ENCODE measurements around the gene PRKCD.

PRKCD gene

DNA sequence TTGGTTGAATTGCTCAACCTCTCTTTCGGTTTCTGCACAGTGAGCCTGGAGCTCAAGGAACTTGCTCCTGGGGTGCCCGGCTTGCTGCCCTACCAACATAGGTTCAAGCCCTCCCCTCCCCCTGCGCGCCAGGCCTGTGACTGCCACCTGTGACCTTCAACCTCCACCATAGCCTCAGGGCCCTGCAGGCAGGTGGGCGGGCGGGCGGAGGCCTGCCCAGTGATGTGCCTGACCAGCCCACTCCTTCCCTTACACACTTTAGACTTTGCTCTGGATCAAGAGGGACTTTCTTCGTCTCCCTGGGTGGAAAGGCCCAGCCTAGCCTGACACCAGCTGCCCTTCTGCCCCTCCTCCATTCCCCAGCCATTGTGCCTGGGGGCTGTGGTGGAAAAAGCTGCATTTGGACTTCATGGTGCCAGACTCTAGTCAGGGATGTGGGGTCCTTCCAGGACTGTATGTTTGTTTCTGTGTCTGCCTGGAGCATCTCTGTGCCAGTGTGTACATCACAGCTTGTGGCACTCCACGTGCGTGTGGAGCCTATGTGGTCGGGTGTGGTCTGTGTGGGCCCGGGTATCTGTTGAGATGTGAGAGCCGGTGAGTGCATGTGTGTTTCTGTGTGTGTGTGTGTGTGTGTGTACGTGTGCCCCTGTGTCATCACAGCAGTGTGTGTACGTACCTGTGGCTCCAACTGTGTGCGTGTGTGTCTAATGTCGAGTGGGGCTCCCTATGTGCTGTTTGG is 9.5 kb downstream of the PRKCD start:
- DNase-seq (ENCODE audit: low read depth in 2 of 2): no peak

DNA sequence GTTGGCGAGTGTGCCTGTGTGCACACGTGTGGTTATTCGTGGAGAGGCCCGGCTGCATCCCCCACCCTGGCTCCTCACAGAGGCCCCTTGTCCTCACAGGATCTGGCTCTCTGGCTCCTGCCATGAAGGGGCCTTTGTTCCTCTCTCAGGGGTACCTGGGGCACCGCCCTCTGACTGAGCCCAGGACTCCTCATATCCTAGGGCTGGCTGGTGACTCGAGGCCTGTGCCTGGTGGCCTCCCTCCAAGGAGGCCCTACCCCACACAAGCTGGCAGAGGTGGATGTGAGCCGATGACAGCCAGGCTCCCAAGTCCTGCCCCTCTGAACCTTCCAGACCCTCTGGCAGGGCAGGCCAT is 10.0 kb downstream of the PRKCD start:
- no peak for DNase-seq (ENCODE audit: low read depth in 2 of 2)

DNA sequence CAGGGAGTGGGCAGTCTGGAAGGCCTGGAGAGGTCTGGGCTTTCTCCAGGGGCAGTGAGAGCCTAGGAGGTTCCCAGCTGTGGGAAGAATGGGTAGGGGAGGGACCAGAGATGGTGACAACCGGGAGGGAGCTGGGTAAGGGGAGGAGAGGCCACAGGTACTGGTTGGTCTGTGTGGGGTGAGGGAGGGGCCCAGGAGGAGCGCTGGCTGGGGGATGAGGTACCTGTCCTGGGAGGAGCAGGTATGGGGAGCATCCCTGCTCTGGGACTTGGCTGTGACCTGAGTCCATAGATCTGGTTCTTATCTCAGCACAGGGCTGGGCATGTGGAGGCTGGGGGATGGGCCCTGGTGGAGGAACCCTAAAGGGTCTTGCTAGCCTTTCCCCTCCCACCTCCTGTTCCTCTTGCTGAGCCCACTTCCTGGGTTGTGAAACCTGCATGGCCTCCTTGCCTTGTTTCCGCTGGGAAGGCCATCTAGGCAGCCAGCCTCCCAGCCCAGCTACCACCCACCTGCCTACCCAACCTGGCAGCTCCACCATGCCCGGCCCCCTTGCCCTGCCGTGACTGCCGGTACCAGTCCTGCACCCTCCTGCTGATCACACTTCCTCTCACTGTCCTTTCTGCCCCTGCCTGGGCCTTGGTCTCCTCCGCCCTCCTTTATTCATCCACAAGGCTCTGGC is 11.0 kb downstream of the PRKCD start:
- no peak for DNase-seq (ENCODE audit: low read depth in 2 of 2)

DNA sequence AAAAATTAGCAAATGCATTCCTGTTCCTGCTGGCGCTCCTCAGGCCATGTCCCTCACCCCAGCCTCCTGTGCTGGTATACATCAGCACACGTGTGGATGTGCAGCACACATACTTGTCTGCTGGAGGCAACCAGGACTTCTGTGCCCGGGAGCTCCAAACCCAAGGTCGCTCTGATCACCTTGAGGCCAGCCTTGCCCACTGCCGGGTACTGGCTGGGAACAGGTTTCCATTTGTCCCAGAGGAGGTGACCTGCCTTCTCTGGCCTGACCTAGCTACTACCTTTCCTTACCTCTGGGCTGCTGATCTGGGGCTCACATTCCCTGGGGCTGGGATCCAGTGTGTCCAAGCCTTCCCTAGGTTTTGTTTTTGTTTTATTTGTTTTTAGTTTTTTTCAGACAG is 12.1 kb downstream of the PRKCD start:
- DNase-seq (ENCODE audit: low read depth in 2 of 2): no peak

DNA sequence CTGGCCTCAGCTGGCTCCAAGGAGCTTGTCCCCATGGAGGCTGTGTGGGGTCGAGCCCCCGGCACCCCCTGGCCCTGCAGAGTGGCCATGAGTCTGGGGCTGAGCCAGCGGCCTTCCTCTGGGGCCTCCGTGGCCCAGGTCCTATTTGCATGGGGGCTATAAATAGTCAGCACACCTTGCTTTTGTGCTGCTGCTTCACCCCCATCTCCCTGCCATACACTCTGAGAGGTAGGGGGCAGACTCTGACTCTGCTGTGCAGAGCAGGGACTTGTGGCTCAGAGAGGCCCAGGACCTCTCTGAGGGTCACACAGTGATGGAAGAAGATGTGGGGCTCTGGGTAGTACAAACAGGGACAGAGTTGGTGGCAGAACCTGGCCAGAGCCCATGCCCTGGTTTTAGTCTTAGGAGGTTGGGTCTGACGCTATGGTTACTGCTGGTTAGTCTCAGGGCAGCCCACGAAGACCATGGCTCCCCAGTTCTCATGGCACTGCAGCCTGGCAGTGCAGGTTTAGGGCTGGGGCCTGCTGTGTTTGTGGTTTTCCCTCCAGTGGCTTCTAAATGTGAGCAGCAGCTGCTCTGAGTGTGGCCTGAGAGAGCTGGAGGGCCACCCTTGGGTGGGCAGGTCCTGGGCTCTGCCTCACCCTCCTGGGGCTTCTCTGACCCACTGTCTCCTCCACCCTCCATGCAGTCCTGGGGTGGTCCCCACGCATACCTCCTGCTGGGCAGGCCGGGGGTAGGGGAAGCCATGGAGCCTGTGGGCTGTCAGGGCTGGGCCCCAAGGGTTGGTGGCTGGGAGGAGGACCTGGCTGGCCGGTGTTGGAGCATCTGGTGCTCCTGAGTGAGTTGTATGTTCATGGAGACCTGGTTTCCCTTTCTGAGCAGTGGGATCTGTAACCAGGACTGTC is 13.6 kb downstream of the PRKCD start:
- no peak for DNase-seq (ENCODE audit: low read depth in 2 of 2)

DNA sequence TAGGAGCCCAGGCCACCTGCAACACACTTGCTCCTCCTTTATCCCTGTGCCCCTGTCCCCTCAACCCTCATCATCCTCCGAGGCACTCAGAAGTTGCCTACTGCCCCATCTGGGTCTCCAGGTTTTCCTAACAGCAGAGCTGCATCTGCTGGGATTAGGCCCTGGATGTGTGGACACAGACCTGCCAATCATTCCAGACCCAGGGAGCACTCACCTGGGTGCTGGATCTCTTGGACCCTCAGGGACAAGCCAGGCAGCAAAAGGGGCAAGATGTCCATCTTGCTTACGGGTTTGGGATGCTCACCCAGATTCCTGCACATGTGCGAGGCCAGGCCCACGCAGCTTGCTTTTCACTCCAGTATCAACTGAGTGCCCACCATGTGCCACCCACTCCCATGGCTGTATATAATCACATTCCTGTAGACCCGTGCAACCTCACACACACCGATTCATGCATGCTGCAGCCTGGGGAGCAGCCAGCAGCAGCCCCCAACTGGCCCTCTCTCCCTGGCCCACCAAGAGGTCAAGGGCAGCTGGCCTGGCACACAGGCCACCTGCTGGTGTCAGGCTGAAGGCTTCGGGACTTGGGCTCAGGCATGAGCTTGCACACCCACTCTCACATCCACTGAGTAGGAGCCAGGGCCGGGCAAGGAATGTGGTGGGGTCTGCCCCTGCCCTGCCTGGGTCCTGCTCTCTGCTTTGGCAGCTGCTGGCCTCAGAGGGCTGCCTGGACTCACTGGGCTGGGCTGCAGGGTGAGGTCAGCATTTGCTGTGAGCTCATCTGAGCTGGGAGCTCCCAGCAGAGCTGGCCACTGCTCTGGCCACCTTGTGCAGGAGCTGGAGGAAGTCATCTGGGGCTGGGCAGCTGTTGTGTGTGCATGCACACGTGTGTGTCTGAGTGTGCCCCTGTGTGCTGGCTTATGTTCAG is 14.9 kb downstream of the PRKCD start:
- no peak for DNase-seq (ENCODE audit: low read depth in 2 of 2)

DNA sequence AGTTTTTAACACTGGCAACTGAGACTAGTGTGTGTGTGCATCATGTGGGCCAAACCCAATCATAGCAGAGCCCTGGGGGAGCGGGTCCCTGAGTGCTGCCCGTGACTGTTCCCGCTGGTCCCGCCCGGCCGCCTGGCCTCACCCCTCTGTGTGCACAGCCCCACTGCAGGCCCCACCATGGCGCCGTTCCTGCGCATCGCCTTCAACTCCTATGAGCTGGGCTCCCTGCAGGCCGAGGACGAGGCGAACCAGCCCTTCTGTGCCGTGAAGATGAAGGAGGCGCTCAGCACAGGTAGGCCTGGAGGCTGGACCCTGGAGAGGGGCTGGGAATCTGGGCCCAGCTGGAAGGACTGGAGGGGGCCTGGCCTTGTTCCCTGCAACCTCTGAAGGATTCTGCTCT is 17.2 kb downstream of the PRKCD start:
- no peak for DNase-seq (ENCODE audit: low read depth in 2 of 2)

DNA sequence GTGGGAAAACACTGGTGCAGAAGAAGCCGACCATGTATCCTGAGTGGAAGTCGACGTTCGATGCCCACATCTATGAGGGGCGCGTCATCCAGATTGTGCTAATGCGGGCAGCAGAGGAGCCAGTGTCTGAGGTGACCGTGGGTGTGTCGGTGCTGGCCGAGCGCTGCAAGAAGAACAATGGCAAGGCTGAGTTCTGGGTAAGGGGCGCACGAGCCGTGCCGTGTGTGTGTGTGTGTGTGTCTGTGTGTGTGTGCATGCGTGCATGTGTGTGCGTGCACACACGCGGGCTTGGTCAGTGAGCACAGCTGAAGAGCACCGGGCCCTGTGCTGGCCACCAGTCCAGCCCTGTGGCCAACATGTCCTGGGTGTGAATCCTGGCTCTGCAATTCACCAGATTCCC is 18.6 kb downstream of the PRKCD start:
- no peak for DNase-seq (ENCODE audit: low read depth in 2 of 2)

DNA sequence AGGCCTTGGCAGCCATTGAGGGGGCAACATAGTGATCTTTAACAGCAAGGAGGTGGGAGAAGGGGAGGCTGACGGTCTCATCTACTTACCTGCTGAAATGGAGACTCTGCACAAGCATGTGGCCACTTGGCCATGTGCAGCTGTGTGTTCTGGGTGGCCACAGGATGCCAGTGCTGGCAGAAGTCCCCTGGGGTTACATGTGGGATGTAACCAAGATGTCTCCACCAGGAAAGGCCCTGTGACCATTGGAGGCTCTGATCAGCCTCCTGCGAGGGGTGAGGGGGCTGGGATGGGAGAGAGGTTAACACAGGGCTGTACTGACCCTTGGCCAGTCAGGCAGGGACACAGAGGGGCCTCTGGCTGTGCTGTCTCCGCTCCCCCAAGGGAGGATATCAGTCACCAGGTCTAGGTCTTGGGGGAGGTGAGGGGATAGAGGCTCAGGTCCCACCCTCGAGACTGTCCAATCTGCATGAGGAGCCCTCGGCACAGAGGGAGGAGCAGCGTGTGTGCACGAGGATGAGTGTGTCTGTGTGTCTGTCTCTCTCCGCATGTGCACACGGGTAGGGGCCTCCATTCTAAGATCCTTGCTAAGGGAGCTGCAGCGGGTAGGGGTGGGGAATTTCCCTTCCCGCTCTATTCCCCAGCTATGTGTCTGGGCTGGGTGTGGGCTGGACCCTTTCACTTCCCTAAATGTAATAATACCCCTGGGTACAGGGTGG is 19.5 kb downstream of the PRKCD start:
- no peak for DNase-seq (ENCODE audit: low read depth in 2 of 2)

DNA sequence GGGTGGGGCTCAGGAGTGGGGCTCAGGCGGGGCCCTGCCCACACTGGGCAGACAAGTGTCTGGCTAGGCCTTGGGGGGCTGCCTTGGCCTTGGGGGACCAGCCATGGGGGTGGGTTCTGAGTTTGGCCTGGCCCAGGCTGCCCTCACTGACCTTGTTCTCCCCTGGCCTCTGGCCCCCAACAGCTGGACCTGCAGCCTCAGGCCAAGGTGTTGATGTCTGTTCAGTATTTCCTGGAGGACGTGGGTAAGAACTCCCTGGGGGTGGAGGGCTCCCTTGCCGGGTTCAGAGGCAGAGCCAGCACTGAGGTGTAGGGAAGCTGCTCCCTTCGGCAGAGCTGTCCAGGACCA is 20.0 kb downstream of the PRKCD start:
- DNase-seq (ENCODE audit: low read depth in 2 of 2): no peak

DNA sequence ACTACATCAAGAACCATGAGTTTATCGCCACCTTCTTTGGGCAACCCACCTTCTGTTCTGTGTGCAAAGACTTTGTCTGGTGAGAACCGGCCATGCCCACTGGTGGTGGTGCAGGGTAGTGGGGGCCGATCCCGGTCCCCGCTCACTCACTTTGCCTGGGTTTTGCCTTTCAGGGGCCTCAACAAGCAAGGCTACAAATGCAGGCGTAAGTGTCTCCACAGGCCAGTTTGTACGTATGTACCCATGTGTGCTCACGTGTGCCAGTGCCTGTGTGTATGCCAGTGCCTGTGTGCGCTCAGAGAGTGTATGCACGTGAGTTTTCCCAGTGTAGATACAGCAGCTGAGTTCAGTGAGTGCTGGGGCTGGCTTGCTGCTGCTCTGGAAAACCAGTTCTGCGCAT is 20.5 kb downstream of the PRKCD start:
- DNase-seq (ENCODE audit: low read depth in 2 of 2): no peak

DNA sequence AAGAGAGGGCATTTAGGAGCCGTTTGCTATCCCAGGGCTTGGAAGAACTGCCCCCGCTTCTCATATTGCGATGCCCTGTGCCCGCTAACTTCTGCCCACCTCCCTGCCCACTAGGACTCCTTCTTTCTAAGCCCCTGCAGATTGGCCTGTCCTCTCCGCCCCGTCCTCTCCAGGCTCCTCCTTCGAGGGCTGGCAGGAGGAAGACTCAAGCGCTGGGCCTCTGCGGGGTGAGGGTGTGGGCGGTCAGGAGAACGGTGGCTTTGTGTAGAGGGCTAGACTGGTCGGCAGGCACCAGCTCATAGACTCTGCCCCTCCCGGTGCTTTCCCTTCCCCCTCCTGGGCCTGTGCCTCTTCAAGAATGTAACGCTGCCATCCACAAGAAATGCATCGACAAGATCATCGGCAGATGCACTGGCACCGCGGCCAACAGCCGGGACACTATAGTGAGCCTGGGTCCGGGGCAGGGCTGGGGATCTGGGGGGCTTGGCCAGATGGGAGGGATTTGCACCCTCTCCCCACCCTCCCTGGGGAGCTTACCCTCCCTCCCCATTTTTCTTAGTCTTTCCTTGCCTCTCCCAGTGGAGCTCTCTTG is 21.9 kb downstream of the PRKCD start:
- no peak for DNase-seq (ENCODE audit: low read depth in 2 of 2)

DNA sequence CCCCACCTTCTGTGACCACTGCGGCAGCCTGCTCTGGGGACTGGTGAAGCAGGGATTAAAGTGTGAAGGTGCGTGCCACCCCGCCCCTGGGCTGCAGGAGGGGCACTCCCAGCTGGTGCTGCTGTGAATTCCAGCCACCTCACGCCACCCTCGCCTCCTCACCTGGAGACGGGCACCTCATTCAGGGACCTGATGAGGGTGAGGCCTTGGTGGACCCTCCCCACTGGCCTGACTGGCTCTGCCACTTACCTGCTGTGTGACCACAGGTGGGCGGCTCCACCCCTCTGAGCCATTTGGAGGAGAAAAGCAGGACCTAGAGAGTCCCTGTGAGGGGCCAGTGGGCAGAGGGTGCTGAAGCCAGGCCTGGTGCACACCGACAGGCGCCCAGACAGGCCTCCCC is 22.5 kb downstream of the PRKCD start:
- DNase-seq (ENCODE audit: low read depth in 2 of 2): no peak

DNA sequence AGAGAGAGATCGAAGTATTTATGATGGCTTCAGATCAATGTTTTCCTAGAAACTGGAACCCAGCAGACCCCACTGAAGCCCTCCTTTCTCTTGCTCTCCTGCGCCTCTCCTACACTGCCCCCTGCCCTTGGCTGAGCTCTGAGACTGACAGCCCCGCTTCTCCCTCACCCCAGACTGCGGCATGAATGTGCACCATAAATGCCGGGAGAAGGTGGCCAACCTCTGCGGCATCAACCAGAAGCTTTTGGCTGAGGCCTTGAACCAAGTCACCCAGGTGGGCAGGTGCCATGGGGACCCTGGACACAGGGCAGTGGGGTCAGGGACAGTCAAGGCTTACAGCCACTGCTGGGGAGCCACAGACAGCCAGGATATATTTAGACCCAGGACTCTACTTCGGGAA is 23.7 kb downstream of the PRKCD start:
- DNase-seq (ENCODE audit: low read depth in 2 of 2): no peak

DNA sequence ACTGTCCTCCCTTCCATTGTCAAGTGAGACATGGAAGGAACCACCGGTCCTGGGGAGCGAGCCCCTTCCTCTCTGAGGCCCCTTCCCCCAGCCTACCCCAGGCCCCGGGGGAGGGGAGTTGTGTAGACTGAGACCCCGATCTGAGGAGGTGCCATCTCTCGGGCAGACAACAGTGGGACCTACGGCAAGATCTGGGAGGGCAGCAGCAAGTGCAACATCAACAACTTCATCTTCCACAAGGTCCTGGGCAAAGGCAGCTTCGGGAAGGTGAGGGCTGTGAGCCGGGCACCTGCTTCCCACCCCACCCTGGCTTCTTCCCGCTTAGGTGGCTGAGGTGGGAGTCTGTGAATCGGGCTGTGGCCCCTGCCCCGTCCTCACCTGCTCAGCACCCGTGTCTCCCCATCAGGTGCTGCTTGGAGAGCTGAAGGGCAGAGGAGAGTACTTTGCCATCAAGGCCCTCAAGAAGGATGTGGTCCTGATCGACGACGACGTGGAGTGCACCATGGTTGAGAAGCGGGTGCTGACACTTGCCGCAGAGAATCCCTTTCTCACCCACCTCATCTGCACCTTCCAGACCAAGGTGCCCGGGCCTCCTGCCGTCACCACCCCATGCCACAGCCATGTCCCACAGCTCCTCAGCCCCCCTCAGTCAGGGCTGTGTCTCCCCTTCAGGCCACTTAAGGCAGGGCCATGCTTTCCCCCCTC is 24.9 kb downstream of the PRKCD start:
- no peak for DNase-seq (ENCODE audit: low read depth in 2 of 2)

DNA sequence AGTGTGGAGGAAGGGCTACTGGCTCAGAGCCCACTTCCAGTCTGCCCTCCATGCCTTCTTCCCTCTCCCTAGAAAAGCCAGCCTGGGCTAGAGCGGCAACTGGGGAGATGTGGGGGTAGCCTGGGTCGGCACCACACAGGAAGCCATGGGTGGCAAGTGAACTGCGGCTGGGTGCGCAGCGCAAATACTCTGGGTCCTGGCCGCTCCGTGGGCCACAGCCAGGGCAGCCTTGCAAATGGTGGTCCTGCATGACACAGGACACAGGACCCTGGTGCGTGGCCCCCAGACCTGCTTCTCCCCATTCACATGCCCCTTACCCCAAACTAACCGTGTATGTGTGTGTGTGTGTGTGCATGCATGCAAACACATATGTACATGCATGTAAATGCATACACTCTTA is 25.7 kb downstream of the PRKCD start:
- no peak for DNase-seq (ENCODE audit: low read depth in 2 of 2)

DNA sequence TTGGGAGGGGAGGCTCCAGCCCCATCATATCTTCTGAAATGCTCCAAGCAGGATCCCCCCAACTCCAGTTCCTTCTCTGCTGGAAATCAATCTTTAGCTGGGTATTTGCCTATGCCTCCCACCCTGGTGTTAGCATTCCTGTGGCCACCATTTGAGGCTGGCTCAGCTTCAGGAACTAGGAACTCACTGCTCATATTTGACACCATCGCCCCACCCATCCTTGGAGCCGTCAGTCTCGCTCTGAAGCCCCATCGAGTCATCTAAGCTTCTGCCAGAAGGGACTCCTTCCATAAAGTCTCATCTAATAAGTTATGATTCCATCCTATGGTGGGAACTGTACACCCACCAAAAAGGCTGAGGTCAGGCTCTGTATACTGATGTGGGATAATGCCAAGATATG is 26.4 kb downstream of the PRKCD start:
- DNase-seq (ENCODE audit: low read depth in 2 of 2): no peak

DNA sequence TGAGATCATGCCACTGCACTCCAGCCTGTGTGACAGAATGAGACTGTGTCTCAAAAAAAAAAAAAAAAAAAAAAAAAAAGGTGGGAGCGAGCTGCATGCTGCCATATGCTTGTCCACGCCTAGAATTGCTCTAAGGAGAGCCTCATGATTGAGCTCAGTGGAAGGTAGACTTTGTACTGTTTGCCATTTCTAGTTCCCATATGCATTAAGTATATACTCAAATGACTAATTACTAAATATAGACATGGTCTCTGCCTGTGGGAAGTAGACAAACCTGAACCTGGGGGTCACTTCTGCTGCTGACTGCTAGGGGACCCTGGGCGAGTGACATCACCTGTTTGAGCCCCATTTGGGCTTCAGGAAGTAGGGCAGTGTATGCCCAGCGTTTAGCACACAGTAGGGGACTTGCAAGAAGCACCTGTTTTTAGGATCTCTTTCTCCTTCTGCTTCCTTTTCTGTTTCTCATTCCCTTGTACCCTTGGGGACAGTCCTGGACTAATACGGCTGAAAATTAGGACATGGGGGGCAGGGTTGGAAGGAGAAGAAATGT is 27.2 kb downstream of the PRKCD start:
- no peak for DNase-seq (ENCODE audit: low read depth in 2 of 2)

DNA sequence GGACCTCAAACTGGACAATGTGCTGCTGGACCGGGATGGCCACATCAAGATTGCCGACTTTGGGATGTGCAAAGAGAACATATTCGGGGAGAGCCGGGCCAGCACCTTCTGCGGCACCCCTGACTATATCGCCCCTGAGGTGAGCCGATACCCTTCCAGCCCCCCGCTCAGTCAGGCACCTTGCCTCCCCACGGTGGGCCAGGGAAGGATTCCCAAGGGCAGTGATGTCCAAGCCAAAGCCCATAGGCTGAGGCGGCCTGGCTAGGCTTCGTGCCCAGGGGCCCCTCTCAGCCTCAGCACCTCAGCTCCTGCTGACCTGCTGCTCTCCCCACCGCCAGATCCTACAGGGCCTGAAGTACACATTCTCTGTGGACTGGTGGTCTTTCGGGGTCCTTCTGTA is 27.7 kb downstream of the PRKCD start:
- no peak for DNase-seq (ENCODE audit: low read depth in 2 of 2)

DNA sequence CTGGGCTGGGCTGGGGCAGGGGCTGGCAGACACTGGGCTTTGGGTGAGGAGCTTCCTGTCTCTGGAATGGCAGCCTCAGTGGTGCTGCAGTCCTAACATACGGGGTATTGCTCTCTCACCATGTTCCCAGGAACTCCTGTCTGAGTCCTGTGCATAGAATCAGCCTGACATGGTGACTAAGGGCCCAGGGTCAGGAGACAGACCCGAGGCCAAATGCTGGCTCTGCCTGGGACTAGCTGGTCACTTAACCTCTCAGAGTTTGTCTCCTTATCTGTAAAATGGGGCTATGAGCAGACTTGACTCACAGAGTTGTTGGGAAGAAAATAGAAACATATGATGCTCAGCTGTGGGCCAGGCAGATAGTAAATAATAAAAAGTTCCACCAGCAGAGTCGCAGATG is 28.3 kb downstream of the PRKCD start:
- no peak for DNase-seq (ENCODE audit: low read depth in 2 of 2)

Data from stimulated activated CD8-positive, alpha-beta memory T cell treated with anti-CD3 and anti-CD28 coated beads, Interleukin-7, amount 100 ng/mL, for 4 hours (primary cell).